Liver (tissue), 9 donors: ENCODE data around the gene RIT1. TPM values are rescaled to one million over a fixed set of nuclear protein-coding genes. Genes with fewer than 3 reads are reported as not detected.
"Not testable (repeated sequence)": the region's sequence is repeated elsewhere in the genome, so short reads cannot be mapped to it uniquely, and the experiment has no call there.

Experiments
- DNase-seq: peaks from one replicate; pipeline ENCODE4 v3.0.0-alpha.2; 2017; ENCODE audit warnings: low spot score
- H3K27ac ChIP-seq, 2 donors: one replicate each; pipeline ENCODE4 v1.7.0; 2013; ENCODE audit warnings: inconsistent platforms in 2 of 2, low read length in 2 of 2, control low read depth in 1 of 2, low read depth in 1 of 2, mild to moderate bottlenecking in 1 of 2
- H3K27me3 ChIP-seq, 4 donors: one replicate each; pipeline versions ENCODE4 v1.6.1 to v1.7.0; 2013; ENCODE audit warnings: low read length in 3 of 4, inconsistent platforms in 1 of 4, mild to moderate bottlenecking in 1 of 4, moderate library complexity in 1 of 4; ENCODE audit not compliant: control insufficient read depth in 4 of 4, insufficient read depth in 4 of 4
- H3K36me3 ChIP-seq, 4 donors: one replicate each; pipeline versions ENCODE4 v1.6.1 to v1.7.0; 2013; ENCODE audit warnings: low read length in 3 of 4, mild to moderate bottlenecking in 3 of 4, low read depth in 1 of 4, moderate library complexity in 1 of 4; ENCODE audit not compliant: control insufficient read depth in 4 of 4, insufficient read depth in 3 of 4
- H3K4me1 ChIP-seq, 4 donors: one replicate each; pipeline versions ENCODE4 v1.6.1 to v1.7.0; 2013; ENCODE audit warnings: low read length in 3 of 4, mild to moderate bottlenecking in 3 of 4, moderate library complexity in 1 of 4; ENCODE audit not compliant: control insufficient read depth in 4 of 4, insufficient read depth in 4 of 4
- H3K4me3 ChIP-seq, 3 donors: one replicate each; pipeline versions ENCODE4 v1.6.1 to v1.7.0; 2013; ENCODE audit warnings: low read length in 3 of 3, control low read depth in 1 of 3, low read depth in 1 of 3, mild to moderate bottlenecking in 1 of 3
- H3K9ac ChIP-seq, 2 donors: one replicate each; pipeline ENCODE4 v1.7.0; 2013; ENCODE audit warnings: low read length in 2 of 2, mild to moderate bottlenecking in 2 of 2, moderate library complexity in 2 of 2, control low read depth in 1 of 2, low read depth in 1 of 2
- H3K9me3 ChIP-seq, 4 donors: one replicate each; pipeline versions ENCODE4 v1.6.1 to v1.7.0; 2013; ENCODE audit warnings: low read length in 3 of 4; ENCODE audit not compliant: control insufficient read depth in 4 of 4
- ATF3 ChIP-seq: IDR thresholded peaks from 2 replicates; pipeline ENCODE4 v1.6.1; 2016; ENCODE audit warnings: antibody characterized with exemption
- CTCF ChIP-seq: fragments of 150-350 bp; IDR thresholded peaks from 2 replicates; pipeline ENCODE4 v1.5.1; 2017; ENCODE audit warnings: improper control_type of control experiment, low read depth, low read length; ENCODE audit not compliant: missing input control
- FOXA1 ChIP-seq: IDR thresholded peaks from 2 replicates; pipeline ENCODE4 v1.6.1; 2016; ENCODE audit warnings: antibody characterized with exemption
- FOXA2 ChIP-seq: IDR thresholded peaks from 2 replicates; pipeline ENCODE4 v1.6.1; 2016; ENCODE audit warnings: antibody characterized with exemption
- HNF4G ChIP-seq: IDR thresholded peaks from 2 replicates; pipeline ENCODE4 v1.6.1; 2016; ENCODE audit warnings: antibody characterized with exemption
- NR2F2 ChIP-seq: IDR thresholded peaks from 2 replicates; pipeline ENCODE4 v1.6.1; 2016; ENCODE audit warnings: antibody characterized with exemption
- RXRA ChIP-seq, 2 donors: IDR thresholded peaks; 2 replicates each; pipeline ENCODE4 v1.6.1; 2017 to 2018; ENCODE audit warnings: antibody characterized with exemption in 2 of 2, mild to moderate bottlenecking in 1 of 2
- TAF1 ChIP-seq: conservative IDR thresholded peaks from 2 replicates; pipeline ENCODE4 v1.6.1; 2016; ENCODE audit warnings: antibody characterized with exemption, mild to moderate bottlenecking
- WGBS: extraction: QIAGEN DNeasy Blood & Tissue Kit; methylation state at CpG from one replicate; pipeline ENCODE4 v1.1.7; 2013; 5-methylcytosine and 5-hydroxymethylcytosine counted together
- polyA plus RNA-seq, 2 donors: library from polyadenylated mRNA; stranded (reverse) in 1 of 2; unstranded in 1 of 2; fragments of 200-250 nt in 1 of 2; fragments of >200 nt in 1 of 2; fragmentation: Nextera tagmentation in 1 of 2; extraction: Ambion mirVana in 1 of 2; gene quantifications; one replicate each; pipeline versions ENCODE4 v1.2.1 to v1.2.3, GENCODE V29; 2013 to 2015
- total RNA-seq, 2 donors: library from RNA; depleted of rRNA; stranded (reverse); fragments of >200 nt; gene quantifications; one replicate each; pipeline ENCODE4 v1.2.3, GENCODE V29; 2014
- TF ChIP-seq, protein P1 (sequence below): IDR thresholded peaks from 2 replicates; pipeline ENCODE4 v1.6.1; 2016; ENCODE audit warnings: antibody characterized with exemption
- donor health status: healthy.
- donor health status: healthy.
- donor health status: healthy.
- donor health status: healthy.
- donor health status: healthy.

RIT1 gene
- total and polyA plus RNA-seq, 4 donors = 3.1 to 14.3 (median 8.1) TPM

GRCh38 chr1:155931332-155932038 is 20.3 kb upstream of the RIT1 start:
- DNase-seq = no peak
- TF ChIP-seq HNF4G = no peak
- TF ChIP-seq ATF3 = no peak
- no peak for TF ChIP-seq CTCF
- H3K4me3 ChIP-seq = no peak overlapping the region
- no peaks in the 10 kb centered on the region for H3K27me3 ChIP-seq
- 87% methylated on average over 7 of the region's 7 CpGs for WGBS
- no peak overlapping the region for H3K27ac ChIP-seq
- no peak overlapping the region for H3K9ac ChIP-seq
- H3K9me3 ChIP-seq = no peaks in the 10 kb centered on the region
- peaks cover 15 to 43% (median 40%) of the 10 kb centered on the region in 4 donors for H3K36me3 ChIP-seq
- peaks cover 12 to 38% (median 24%) of the 10 kb centered on the region in 4 donors for H3K4me1 ChIP-seq

GRCh38 chr1:155930725-155931124 is 19.6 kb upstream of the RIT1 start:
- 85% methylated on average over 10 of the region's 10 CpGs for WGBS

DNA sequence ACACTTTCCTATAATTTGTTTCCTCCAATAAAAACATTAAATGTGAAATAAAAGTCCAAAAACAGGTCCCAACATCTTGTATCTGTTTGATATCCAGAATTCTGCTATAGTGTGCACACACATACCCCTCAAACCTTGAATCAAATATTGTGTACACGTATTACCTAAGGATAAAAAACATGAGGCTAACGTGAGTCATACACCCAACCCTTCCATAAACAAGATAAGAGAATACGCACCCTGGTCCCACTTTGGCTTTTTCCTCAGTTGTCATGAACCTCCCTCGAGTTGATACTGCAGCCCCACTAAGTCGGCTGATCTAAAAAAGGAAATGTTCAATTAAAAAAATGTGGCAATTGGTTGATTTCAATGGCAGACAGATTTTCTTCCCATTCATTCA is 17.9 kb upstream of the RIT1 start:
- Histone ChIP-seq H3K9ac (no peak overlapping the region), H3K36me3 (peaks cover 28 to 62% (median 60%) of the 10 kb centered on the region in 4 donors), H3K4me3 (no peak overlapping the region), H3K27me3 (no peaks in the 10 kb centered on the region), H3K9me3 (no peaks in the 10 kb centered on the region), H3K27ac (no peak overlapping the region), H3K4me1 (peaks cover 12 to 31% (median 20%) of the 10 kb centered on the region in 4 donors)
- 85% methylated on average over 5 of the region's 5 CpGs for WGBS
- DNase-seq = no peak
- no peak for TF ChIP-seq NR2F2
- no peak for TF ChIP-seq RXRA (IDR thresholded peaks at IDR 0.05)
- no peak for TF ChIP-seq ATF3
- no peak for TF ChIP-seq FOXA1
- TF ChIP-seq TAF1 = no peak
- TF ChIP-seq, protein P1, sequence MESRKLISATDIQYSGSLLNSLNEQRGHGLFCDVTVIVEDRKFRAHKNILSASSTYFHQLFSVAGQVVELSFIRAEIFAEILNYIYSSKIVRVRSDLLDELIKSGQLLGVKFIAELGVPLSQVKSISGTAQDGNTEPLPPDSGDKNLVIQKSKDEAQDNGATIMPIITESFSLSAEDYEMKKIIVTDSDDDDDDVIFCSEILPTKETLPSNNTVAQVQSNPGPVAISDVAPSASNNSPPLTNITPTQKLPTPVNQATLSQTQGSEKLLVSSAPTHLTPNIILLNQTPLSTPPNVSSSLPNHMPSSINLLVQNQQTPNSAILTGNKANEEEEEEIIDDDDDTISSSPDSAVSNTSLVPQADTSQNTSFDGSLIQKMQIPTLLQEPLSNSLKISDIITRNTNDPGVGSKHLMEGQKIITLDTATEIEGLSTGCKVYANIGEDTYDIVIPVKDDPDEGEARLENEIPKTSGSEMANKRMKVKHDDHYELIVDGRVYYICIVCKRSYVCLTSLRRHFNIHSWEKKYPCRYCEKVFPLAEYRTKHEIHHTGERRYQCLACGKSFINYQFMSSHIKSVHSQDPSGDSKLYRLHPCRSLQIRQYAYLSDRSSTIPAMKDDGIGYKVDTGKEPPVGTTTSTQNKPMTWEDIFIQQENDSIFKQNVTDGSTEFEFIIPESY = no peak
- no peak for TF ChIP-seq FOXA2
- no peak for TF ChIP-seq CTCF

More at GRCh38 chr1:155930725-155931124, 19.6 kb upstream of the RIT1 start:
- not testable (repeated sequence) for H3K27me3 ChIP-seq, H3K27ac ChIP-seq, DNase-seq, H3K4me3 ChIP-seq, H3K9ac ChIP-seq, H3K9me3 ChIP-seq
- Histone ChIP-seq H3K4me1 (peaks cover 12 to 38% (median 24%) of the 10 kb centered on the region in 4 donors), H3K36me3 (peaks cover 18 to 49% (median 46%) of the 10 kb centered on the region in 4 donors)
